ENCODE measurements around the gene DTD1. TPM values are rescaled to one million over a fixed set of nuclear protein-coding genes. Genes with fewer than 3 reads are reported as not detected.

Gene DTD1
- total RNA-seq, 1 donor from 2014 or later: 34.9 TPM

DNA sequence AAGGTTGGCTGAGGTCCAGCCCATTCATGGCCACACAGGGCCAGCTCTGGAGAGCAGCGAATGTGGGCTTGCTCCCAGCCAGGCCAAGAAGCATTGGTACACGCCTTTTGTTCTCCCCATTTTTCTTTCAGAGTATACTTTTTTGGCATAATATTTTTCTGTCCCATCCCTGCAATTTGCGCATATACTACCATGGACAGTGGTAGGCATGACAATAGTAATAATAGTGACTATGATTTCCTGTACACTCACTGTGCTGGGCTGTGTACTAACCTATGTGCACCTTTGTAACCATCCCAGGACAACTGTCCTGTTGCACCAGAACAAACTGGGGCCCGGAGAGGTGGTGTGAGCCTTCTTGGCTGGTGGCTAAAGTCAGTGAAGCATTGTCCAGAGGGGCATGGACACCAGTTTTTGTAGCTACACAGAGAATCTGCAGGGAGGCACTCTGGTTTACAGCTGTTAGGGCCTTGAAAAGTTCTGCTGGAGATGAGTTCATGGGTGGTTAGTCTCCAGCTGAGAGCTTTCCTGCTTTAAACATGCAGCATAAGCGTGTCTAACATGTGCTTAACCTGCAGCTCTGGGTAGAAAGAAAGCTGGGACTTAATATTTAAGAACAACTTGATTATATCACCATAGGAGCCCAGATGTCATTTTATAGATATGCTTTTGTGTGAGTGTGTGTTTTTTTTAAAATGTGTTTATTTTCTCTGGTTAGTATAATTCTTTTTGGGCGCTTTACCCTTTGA is 38.2 kb downstream of the DTD1 start:
- Histone ChIP-seq H3K4me3 (no peak overlapping the region), H3K9me3 (no peaks in the 10 kb centered on the region), H3K27me3 (no peaks in the 10 kb centered on the region), H3K27ac (no peak overlapping the region), H3K36me3 (peaks cover 6 to 20% of the 10 kb centered on the region in 2 donors), H3K4me1 (peaks cover 0 to 3% of the 10 kb centered on the region in 2 donors)
- TF ChIP-seq, protein P1, sequence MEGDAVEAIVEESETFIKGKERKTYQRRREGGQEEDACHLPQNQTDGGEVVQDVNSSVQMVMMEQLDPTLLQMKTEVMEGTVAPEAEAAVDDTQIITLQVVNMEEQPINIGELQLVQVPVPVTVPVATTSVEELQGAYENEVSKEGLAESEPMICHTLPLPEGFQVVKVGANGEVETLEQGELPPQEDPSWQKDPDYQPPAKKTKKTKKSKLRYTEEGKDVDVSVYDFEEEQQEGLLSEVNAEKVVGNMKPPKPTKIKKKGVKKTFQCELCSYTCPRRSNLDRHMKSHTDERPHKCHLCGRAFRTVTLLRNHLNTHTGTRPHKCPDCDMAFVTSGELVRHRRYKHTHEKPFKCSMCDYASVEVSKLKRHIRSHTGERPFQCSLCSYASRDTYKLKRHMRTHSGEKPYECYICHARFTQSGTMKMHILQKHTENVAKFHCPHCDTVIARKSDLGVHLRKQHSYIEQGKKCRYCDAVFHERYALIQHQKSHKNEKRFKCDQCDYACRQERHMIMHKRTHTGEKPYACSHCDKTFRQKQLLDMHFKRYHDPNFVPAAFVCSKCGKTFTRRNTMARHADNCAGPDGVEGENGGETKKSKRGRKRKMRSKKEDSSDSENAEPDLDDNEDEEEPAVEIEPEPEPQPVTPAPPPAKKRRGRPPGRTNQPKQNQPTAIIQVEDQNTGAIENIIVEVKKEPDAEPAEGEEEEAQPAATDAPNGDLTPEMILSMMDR (IDR thresholded peaks at IDR 0.05): no peak
- no peak for DNase-seq (ENCODE audit: low spot score in 2 of 2)
- intact Hi-C loops (cut with DNase I): no loop called here

- no peak for DNase-seq (ENCODE audit: low spot score in 2 of 2)
- H3K27me3 ChIP-seq: no peaks in the 10 kb centered on the region
- no peaks in the 10 kb centered on the region for H3K9me3 ChIP-seq
- TF ChIP-seq, protein P1 (IDR thresholded peaks at IDR 0.05): peak in 1 of 3 experiments; percentile 19
- peaks cover 6 to 22% of the 10 kb centered on the region in 2 donors for H3K36me3 ChIP-seq
- H3K4me1 ChIP-seq: peaks cover 0 to 3% of the 10 kb centered on the region in 2 donors
- H3K4me3 ChIP-seq: no peak overlapping the region
- intact Hi-C loops (cut with DNase I): no loop called here
- no peak overlapping the region for H3K27ac ChIP-seq
Observed at GRCh38 chr20:18628330-18628920, 40.6 kb downstream of the DTD1 start.

DNA sequence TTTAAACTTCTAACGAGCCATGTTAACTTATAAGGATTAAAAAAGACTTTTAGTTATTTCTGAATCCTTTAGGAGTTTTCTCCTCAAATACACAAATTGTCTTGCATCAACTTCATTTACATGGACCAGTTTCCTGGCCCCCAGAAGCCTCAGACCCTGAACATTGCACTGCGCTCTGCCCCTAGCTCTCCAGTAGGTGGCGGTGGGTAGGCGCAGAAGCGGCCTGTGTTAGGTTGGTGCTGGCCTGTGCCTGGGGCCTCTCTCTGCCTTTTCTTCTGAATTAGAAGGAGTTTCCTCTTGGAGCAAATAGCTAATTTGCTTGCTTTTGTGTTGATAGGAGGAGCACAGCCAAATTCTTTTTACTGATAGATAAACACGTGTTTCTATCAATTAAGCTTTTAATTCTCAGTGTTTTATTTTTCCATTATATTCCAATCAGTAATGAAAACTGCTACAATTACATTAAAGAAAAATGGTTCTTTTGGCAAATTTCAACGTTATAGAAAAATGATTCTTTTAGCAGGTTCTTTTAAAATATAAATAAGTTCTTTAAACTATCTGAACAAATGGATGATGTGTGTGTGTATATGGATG is 44.4 kb downstream of the DTD1 start:
- DNase-seq (ENCODE audit: low spot score in 2 of 2): no peak
- H3K4me3 ChIP-seq: no peak overlapping the region

DNA sequence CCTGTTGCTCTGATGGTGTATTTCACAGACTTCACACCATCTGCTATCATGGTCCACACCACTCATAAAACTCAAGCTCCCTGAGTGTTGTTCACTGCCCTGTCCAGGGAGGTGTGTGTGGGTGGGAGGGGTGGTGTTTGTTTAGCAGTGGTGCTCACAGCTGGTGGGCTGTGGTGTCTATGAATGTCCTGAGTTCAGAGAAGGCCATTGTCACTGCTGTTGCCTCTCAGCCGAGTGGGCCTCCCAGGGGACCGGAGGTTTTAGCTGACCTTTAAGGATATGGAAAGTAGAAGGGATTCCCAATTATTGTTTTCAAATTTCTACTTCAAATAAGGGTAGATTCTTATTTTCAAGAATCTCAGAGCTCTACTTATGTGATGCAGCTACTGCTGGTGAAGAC is 45.6 kb downstream of the DTD1 start:
- H3K4me1 ChIP-seq: no peaks in the 10 kb centered on the region
- TF ChIP-seq, protein P1 (IDR thresholded peaks at IDR 0.05): no peak
- no peaks in the 10 kb centered on the region for H3K27me3 ChIP-seq
- H3K36me3 ChIP-seq: peaks cover 9 to 10% of the 10 kb centered on the region in 2 donors
- H3K27ac ChIP-seq: no peak overlapping the region
- intact Hi-C loops (cut with DNase I): no loop called here
- H3K9me3 ChIP-seq: no peaks in the 10 kb centered on the region
- no peak overlapping the region for H3K4me3 ChIP-seq
- DNase-seq (ENCODE audit: low spot score in 2 of 2): no peak

More for the DNA sequence above, 44.4 kb downstream of the DTD1 start:
- TF ChIP-seq, protein P1 (IDR thresholded peaks at IDR 0.05): peak; percentile 45 to 85 (median 67)
- Histone ChIP-seq H3K4me1 (no peaks in the 10 kb centered on the region), H3K36me3 (peaks cover 9 to 16% of the 10 kb centered on the region in 2 donors), H3K27ac (no peak overlapping the region), H3K27me3 (no peaks in the 10 kb centered on the region), H3K9me3 (no peaks in the 10 kb centered on the region)
- intact Hi-C loops (cut with DNase I): no loop called here

DNA sequence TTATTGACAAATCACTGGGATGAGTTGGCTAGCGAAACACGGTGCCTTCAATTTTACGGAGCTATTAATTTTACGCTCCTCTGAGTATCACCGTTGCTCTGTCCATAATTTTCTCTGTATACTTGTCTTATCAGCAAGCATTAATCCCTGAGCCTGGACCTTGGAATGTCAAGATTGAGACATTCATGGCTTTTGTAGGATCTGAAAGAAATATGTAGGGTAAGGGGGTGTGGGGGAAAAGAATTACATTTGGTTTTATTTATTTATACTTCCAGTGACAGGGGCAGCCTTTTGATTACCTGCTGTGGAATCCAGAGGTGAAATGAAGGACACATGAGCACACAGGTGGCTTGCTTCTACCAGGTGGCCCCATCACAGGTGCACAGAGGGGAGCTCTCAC is 46.6 kb downstream of the DTD1 start:
- no peak for DNase-seq (ENCODE audit: low spot score in 2 of 2)
- Histone ChIP-seq H3K27ac (no peak overlapping the region), H3K27me3 (no peaks in the 10 kb centered on the region), H3K4me1 (peaks cover 3% of the 10 kb centered on the region in 2 donors), H3K4me3 (no peak overlapping the region), H3K36me3 (peaks cover 6 to 7% of the 10 kb centered on the region in 2 donors), H3K9me3 (no peaks in the 10 kb centered on the region)
- intact Hi-C loops (cut with DNase I): no loop called here
- TF ChIP-seq, protein P1 (IDR thresholded peaks at IDR 0.05): no peak

Data from ascending aorta (tissue), 2 donors.